Right cardiac atrium (tissue), 5 donors: ENCODE measurements around the gene TWF1. TPM values are rescaled to one million over a fixed set of nuclear protein-coding genes. Genes with fewer than 3 reads are reported as not detected.
"Not testable (repeated sequence)": the region's sequence is repeated elsewhere in the genome, so short reads cannot be mapped to it uniquely, and the experiment has no call there.

ENCODE experiments used
- ATAC-seq, 2 donors: fragments of 200-7000 bp; cut with Tn5 transposase; one replicate each; pipeline versions ENCODE4 v1.8.0 to v1.9.1; 2020; ENCODE audit warnings: moderate library complexity in 2 of 2, mild to moderate bottlenecking in 1 of 2
- DNase-seq, 3 donors: peaks; one replicate each; pipeline ENCODE4 v3.0.0-alpha.2; 2020
- H3K27ac ChIP-seq: one replicate; pipeline ENCODE4 v1.5.1; 2013; ENCODE audit warnings: mild to moderate bottlenecking, low read length, control low read depth, moderate library complexity
- H3K27me3 ChIP-seq: one replicate; pipeline ENCODE4 v1.6.1; 2013; ENCODE audit not compliant: control insufficient read depth, insufficient read depth
- H3K4me1 ChIP-seq: one replicate; pipeline ENCODE4 v1.6.1; 2013; ENCODE audit warnings: low read length; ENCODE audit not compliant: control insufficient read depth, insufficient read depth
- H3K4me3 ChIP-seq: one replicate; pipeline ENCODE4 v1.5.1; 2013; ENCODE audit warnings: low read length, control low read depth
- H3K9me3 ChIP-seq: one replicate; pipeline ENCODE4 v1.6.1; 2013; ENCODE audit warnings: low read length; ENCODE audit not compliant: control insufficient read depth
- WGBS: extraction: QIAGEN DNeasy Blood & Tissue Kit; methylation state at CpG from one replicate; pipeline ENCODE4 v1.1.7; 2013; 5-methylcytosine and 5-hydroxymethylcytosine counted together
- intact Hi-C, 4 donors: fragments of 100-400 bp; cut with DNase I; formaldehyde crosslinking; loops; one replicate each; pipeline versions ENCODE4 v1.11.0 to v1.14.0; 2022 to 2023
- polyA plus RNA-seq: library from polyadenylated mRNA; stranded (reverse); fragments of 200-250 nt; gene quantifications from one replicate; pipeline ENCODE4 v1.2.3, GENCODE V29; 2013
- total RNA-seq, 4 donors: library from RNA; stranded (reverse); fragmentation: NEBNext Ultra II Directional; extraction: Animal tissue kit (Norgen Biotek cat#: 25700); gene quantifications; one replicate each; pipeline ENCODE4 v1.2.1, GENCODE V29; 2021
- donor health status: healthy with polysubstance abuse.
- donor health status: DM: no; HTN: yes; CAD: no.
- donor health status: DM: no; HTN: no; CAD: no.
- donor health status: DM: no; HTN: yes; CAD: no; lungs with severe emphysema.
- donor health status: DM: yes; HTN: yes; CAD: no.

Gene TWF1
- total and polyA plus RNA-seq, 5 donors = 13.0 to 30.5 (median 19.7) TPM

- no peak for DNase-seq
- intact Hi-C loops = no loop called here
- ATAC-seq = no peak
- H3K4me3 ChIP-seq = no peak overlapping the region
- no peaks in the 10 kb centered on the region for H3K9me3 ChIP-seq
- no peaks in the 10 kb centered on the region for H3K27me3 ChIP-seq
- H3K27ac ChIP-seq = no peak overlapping the region
- 80% methylated on average over 2 of the region's 2 CpGs for WGBS
- peaks cover 2% of the 10 kb centered on the region for H3K4me1 ChIP-seq
Observed at GRCh38 chr12:43760396-43760795, 45.7 kb downstream of the TWF1 start.

- Histone ChIP-seq H3K27ac (peak within 1 kb of the TSS; percentile 52), H3K4me1 (peaks cover 2% of the 10 kb centered on the region), H3K9me3 (no peaks in the 10 kb centered on the region), H3K4me3 (peak within 1 kb of the TSS; percentile 73), H3K27me3 (no peaks in the 10 kb centered on the region)
- DNase-seq (peak; percentile 96 to 98 (median 97)), ATAC-seq (peak; percentile 100)
- intact Hi-C loops = no loop called here
- WGBS = under 1% methylated on average over 54 of the region's 54 CpGs
Observed at GRCh38 chr12:43758728-43759563, 47.2 kb downstream of the TWF1 start, which contains the start of the genes IRAK4 and PUS7L. TSS of gene IRAK4 (plus strand) at chr12:43758951. CDS start at chr12:43768112, 9,161 bp downstream. TSS of gene PUS7L (minus strand) at chr12:43758790. CDS start at chr12:43755245, 3,545 bp downstream.

- Histone ChIP-seq H3K9me3 (no peaks in the 10 kb centered on the region), H3K27ac (peak overlapping the region; percentile 52), H3K4me1 (peaks cover 2% of the 10 kb centered on the region), H3K4me3 (peak overlapping the region; percentile 73), H3K27me3 (no peaks in the 10 kb centered on the region)
- under 1% methylated on average over 18 of the region's 18 CpGs for WGBS
- ATAC-seq = peak; percentile 32 to 53
- DNase-seq = peak in 2 of 3 donors; percentile 38 to 40
- intact Hi-C loops = no loop called here
Observed at GRCh38 chr12:43758247-43758727, 47.8 kb downstream of the TWF1 start.

- H3K27ac ChIP-seq = no peak overlapping the region
- ATAC-seq (no peak), DNase-seq (no peak)
- peaks cover 2% of the 10 kb centered on the region for H3K4me1 ChIP-seq
- H3K9me3 ChIP-seq = no peaks in the 10 kb centered on the region
- WGBS = 92% methylated on average over 3 of the region's 3 CpGs
- no peaks in the 10 kb centered on the region for H3K27me3 ChIP-seq
- H3K4me3 ChIP-seq = no peak overlapping the region
- intact Hi-C loops = no loop called here
Observed at GRCh38 chr12:43754015-43754414, 52.1 kb downstream of the TWF1 start.

GRCh38 chr12:43751360-43751759 is 54.8 kb downstream of the TWF1 start:
- DNase-seq, H3K4me3 ChIP-seq, H3K27ac ChIP-seq, H3K9me3 ChIP-seq, H3K4me1 ChIP-seq, ATAC-seq, H3K27me3 ChIP-seq, intact Hi-C loops: not testable (repeated sequence)
- WGBS = over 99% methylated on average over 5 of the region's 6 CpGs

- intact Hi-C loops = no loop called here
- no peak overlapping the region for H3K4me3 ChIP-seq
- no peaks in the 10 kb centered on the region for H3K4me1 ChIP-seq
- no peak overlapping the region for H3K27ac ChIP-seq
- no peaks in the 10 kb centered on the region for H3K27me3 ChIP-seq
- no peak for DNase-seq
- no peak for ATAC-seq
- no peaks in the 10 kb centered on the region for H3K9me3 ChIP-seq
- 92% methylated on average over 3 of the region's 3 CpGs for WGBS
Observed at GRCh38 chr12:43750814-43751213, 55.3 kb downstream of the TWF1 start.

- ATAC-seq (no peak), DNase-seq (no peak)
- Histone ChIP-seq H3K4me3 (no peak overlapping the region), H3K4me1 (no peaks in the 10 kb centered on the region), H3K9me3 (no peaks in the 10 kb centered on the region), H3K27ac (no peak overlapping the region), H3K27me3 (no peaks in the 10 kb centered on the region)
- 92% methylated on average over 5 of the region's 5 CpGs for WGBS
- intact Hi-C loops = no loop called here
Observed at GRCh38 chr12:43749016-43749415, 57.1 kb downstream of the TWF1 start.

- intact Hi-C loops = no loop called here
- no peaks in the 10 kb centered on the region for H3K27me3 ChIP-seq
- no peak for DNase-seq
Observed at GRCh38 chr12:43744826-43745225, 61.3 kb downstream of the TWF1 start.

More at GRCh38 chr12:43744826-43745225, 61.3 kb downstream of the TWF1 start:
- H3K9me3 ChIP-seq = no peaks in the 10 kb centered on the region
- ATAC-seq = no peak
- no peak overlapping the region for H3K27ac ChIP-seq
- H3K4me3 ChIP-seq = no peak overlapping the region
- no peaks in the 10 kb centered on the region for H3K4me1 ChIP-seq

Other genes starting within 250 kb of the TWF1 start
- 10 to 100 TPM in 1 of 4 donors, 1 to 10 TPM in 3; 8.7 to 11.6 (median 9.3) TPM for gene PUS7L, start 47.5 kb downstream of the TWF1 start, total RNA-seq
- gene PUS7L, start 47.5 kb downstream of the TWF1 start, polyA plus RNA-seq = 1.8 TPM
- 10 to 100 TPM in 1 of 4 donors, 1 to 10 TPM in 3; 8.2 to 12.9 (median 8.8) TPM for gene IRAK4, start 47.4 kb downstream of the TWF1 start, total RNA-seq
- 4.8 TPM for gene IRAK4, start 47.4 kb downstream of the TWF1 start, polyA plus RNA-seq
- gene TMEM117, start 29.8 kb upstream of the TWF1 start, total RNA-seq = 10 to 100 TPM; 10.6 to 13.0 (median 11.8) TPM
- 8.0 TPM for gene TMEM117, start 29.8 kb upstream of the TWF1 start, polyA plus RNA-seq